Endometrial microvascular endothelial cells (primary cell): ENCODE data around the gene CCT6B. TPM values are rescaled to one million over a fixed set of nuclear protein-coding genes. Genes with fewer than 3 reads are reported as not detected.
"Not testable (repeated sequence)": the region's sequence is repeated elsewhere in the genome, so short reads cannot be mapped to it uniquely, and the experiment has no call there.

Source experiments
- in situ Hi-C: cut with HindIII; loops from 2 replicates; pipeline ENCODE4 v1.10.0; 2017; ENCODE audit warnings: low sequenced_read_pairs, low pct_unique_long_range_greater_than_20kb; ENCODE audit errors: inconsistent ontology term
- total RNA-seq: library from RNA; depleted of rRNA; stranded (reverse); fragments of >200 nt; gene quantifications from one replicate; pipeline ENCODE4 v1.2.3, GENCODE V29; 2015; ENCODE audit errors: inconsistent ontology term

Gene CCT6B
- total RNA-seq, 1 donor from 2014 or later: 2.9 TPM

- in situ Hi-C loops: no loop called here
Measured at GRCh38 chr17:34981538-34982241, 20.4 kb upstream of the CCT6B start.

- in situ Hi-C loops: no loop called here
Measured at GRCh38 chr17:34980681-34981537, 19.6 kb upstream of the CCT6B start.

- in situ Hi-C loops: no loop called here
Measured at GRCh38 chr17:34980353-34980680, 19.1 kb upstream of the CCT6B start, which contains the start of gene LIG3. LIG3 (plus strand) TSS chr17:34980512; CDS start chr17:34983006, 2,494 bp downstream.

GRCh38 chr17:34979650-34980352, 18.5 kb upstream of the CCT6B start:
- in situ Hi-C loops: no loop called here

GRCh38 chr17:34979153-34979552, 17.9 kb upstream of the CCT6B start:
- in situ Hi-C loops: no loop called here

- in situ Hi-C loops: no loop called here
Measured at GRCh38 chr17:34974794-34975785, 13.8 kb upstream of the CCT6B start.

- in situ Hi-C loops: no loop called here
Measured at GRCh38 chr17:34974179-34974578, 12.9 kb upstream of the CCT6B start.

- in situ Hi-C loops: no loop called here
Measured at GRCh38 chr17:34958438-34958837, 2.8 kb downstream of the CCT6B start.

GRCh38 chr17:34950780-34951179, 10.5 kb downstream of the CCT6B start:
- in situ Hi-C loops: not testable (repeated sequence)

- in situ Hi-C loops: no loop called here
Measured at GRCh38 chr17:34930283-34930682, 31.0 kb downstream of the CCT6B start.

- in situ Hi-C loops: no loop called here
Measured at GRCh38 chr17:34926661-34927060, 34.6 kb downstream of the CCT6B start.

- in situ Hi-C loops: no loop called here
Measured at GRCh38 chr17:34920676-34921075, 40.6 kb downstream of the CCT6B start.

- in situ Hi-C loops: no loop called here
Measured at GRCh38 chr17:34917381-34917780, 43.9 kb downstream of the CCT6B start.

- in situ Hi-C loops: no loop called here
Measured at GRCh38 chr17:34916120-34916519, 45.1 kb downstream of the CCT6B start.

GRCh38 chr17:34913001-34913400, 48.3 kb downstream of the CCT6B start:
- in situ Hi-C loops: no loop called here

GRCh38 chr17:34909040-34909439, 52.2 kb downstream of the CCT6B start:
- in situ Hi-C loops: no loop called here

GRCh38 chr17:34902831-34903547, 58.3 kb downstream of the CCT6B start:
- in situ Hi-C loops: no loop called here
